ENCODE measurements around the gene MPRIP.

Gene MPRIP

GRCh38 chr17:17221329-17221728 is 179.1 kb downstream of the MPRIP start:
- DNase-seq: no peak

GRCh38 chr17:17223736-17224135 is 181.5 kb downstream of the MPRIP start:
- no peak for DNase-seq

GRCh38 chr17:17224137-17224536 is 181.9 kb downstream of the MPRIP start:
- DNase-seq: no peak

GRCh38 chr17:17225901-17226300 is 183.6 kb downstream of the MPRIP start:
- DNase-seq: no peak

DNA sequence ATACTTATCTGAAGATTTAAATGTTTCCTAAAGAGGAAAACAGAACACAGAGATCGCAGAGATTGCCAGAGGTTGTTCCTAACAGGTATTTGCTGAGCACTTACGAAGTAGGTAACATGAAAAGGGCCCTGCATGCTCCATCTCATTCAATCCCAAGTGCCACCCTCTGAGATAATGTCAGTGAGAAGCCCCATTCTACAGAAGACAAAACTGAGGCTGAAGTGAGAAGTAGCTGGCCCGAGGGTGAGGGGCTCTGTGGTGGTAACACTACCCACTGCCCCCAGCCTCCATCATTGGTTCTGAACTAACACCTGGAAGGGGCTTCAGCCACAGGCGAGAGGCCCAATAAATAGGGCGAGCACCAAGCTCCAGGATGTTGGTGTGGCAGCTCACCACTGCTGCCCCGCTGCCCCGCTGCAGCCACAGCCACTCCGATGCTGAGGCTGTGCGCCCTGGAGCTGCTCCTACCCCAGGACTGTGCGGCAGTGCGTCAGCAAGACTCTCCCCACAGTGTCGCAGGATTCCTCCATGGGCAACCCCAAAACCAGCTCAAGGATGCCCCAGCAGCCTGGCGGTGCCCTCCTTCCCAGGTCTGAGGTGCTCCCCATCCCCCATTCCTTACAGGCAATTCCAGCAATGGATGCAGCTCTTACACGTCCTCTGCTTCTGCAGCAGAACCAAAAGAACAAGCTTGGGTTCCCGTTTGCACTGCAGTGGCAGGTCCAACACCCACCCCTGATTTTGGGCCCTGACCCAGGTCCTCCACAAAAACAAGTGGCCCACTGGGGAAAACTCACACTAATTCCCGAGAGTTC is 184.4 kb downstream of the MPRIP start:
- DNase-seq: no peak

DNA sequence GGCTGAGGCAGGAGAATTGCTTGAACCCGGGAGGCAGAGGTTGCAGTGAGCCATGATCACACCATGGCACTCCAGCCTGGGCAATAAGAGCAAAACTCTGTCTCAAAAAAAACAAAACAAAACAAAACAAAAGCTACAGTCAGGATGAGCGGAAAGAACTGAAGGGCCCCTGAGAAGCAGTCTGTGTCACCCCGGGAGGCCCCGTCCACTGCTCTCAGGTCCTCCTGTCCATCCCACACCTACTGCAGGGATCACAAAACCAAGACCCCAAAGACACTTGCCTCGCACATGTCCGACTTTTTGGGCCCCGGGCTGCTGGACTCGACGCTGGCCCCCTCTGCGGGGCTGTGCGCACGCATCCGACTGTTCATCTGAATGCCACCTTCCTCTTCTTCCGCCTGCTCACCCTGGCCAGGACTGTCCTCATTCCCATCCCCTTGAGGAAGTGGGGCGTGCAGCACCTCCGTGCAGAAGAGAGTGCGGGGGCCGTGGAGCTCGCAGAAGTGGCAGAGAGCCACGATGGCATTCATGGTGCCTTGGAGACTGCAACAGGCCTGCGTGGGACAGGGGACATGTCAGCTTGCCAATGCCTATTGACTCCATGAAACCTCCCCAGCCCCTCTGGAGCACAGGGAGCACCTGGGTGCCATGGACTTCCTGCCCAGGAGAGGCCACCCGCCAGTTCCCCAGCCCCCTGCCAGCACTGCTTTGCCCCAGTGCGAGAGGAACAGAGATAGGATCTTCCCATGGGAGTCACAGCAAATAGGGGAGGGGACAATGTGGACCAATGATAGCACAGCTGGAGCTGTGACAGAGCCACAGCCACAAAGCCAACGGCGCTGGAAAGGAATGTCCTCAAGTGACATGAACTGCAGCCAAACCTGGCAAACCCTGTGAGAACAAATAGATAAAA is 185.6 kb downstream of the MPRIP start:
- DNase-seq: no peak

- DNase-seq: no peak
These were observed 186.4 kb downstream of the MPRIP start for GRCh38 chr17:17228521-17229279.

GRCh38 chr17:17229416-17230384 is 187.4 kb downstream of the MPRIP start:
- no peak for DNase-seq

- DNase-seq: no peak
These were observed 189.5 kb downstream of the MPRIP start for GRCh38 chr17:17231621-17232302.

DNA sequence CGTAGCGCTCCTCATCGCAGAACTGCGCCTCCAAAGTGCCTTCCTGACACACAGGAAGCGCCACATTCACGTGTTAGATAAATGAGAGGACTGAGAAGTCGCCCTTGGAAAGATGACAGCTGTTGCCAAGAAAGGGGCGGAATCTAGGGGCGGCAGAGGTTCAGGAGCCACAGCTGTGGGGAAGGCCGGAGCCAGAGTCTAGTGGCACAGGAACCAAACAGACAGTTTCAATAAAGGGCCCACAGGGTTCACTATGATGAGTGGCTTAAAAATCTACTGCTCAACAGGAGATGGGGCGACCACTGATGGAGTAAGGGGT is 190.0 kb downstream of the MPRIP start:
- DNase-seq: no peak

- peak; percentile 41 for DNase-seq
These were observed 193.2 kb downstream of the MPRIP start for GRCh38 chr17:17235212-17236174.

DNA sequence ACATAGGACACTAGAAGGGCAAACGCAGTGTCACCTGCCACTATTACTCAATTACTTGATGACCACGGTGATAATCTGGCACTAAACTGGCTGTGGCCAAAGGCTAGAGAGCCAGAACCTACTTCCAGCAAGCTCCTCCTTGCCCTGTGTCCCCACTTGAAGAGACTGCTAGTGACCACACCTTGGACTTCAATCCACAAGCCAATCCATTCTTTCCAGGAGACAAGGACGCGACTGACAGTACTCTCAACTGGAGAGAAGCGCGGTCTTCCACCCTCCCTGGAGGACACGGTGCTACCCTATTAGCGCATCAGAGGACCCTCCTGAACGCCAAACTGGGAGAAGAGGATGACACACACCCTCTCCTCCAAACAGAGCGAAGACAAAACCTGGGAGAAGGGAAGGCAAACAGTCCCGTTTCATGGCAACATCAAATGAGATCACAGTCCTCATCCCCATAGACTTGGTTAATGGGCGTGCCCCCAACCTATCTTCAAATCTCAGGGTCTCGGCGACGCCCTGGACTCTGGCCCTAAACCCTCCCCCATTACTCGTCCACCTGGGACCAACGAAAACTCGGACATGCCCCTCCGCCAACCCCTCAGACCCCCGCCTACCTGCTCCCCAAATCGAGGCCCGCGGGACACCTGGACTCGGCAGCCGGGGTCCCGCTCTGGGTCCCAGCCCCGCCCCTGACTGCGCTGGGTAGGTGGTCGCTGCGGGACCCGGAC is 194.2 kb downstream of the MPRIP start:
- peak; percentile 24 for DNase-seq

GRCh38 chr17:17237026-17237799 is 195.0 kb downstream of the MPRIP start, which contains the start of gene FLCN:
TSS of gene FLCN (minus strand) at chr17:17237168. CDS start at chr17:17228137, 9,031 bp downstream.
- peak; percentile 96 for DNase-seq

DNA sequence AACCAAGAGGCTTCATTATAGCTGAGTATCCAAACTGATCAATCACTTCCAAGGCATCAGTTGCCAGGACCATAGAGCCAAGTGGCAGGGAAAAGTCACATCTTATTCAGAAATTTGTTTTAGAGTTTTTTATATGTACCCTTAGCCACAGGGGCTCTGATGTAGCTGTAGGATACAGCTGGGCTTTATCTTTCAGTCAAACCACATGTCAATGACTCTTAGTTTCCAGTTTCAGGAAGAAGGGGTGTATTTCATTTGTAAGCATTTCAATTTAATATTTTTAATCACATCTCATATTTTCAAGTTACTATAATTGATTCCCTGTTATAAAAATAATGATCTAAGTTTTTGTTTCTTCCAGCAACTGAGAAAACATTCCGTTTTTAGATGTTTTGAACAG is 197.6 kb downstream of the MPRIP start:
- no peak for DNase-seq

GRCh38 chr17:17241656-17242055 is 199.4 kb downstream of the MPRIP start:
- no peak for DNase-seq

GRCh38 chr17:17242246-17242645 is 200.0 kb downstream of the MPRIP start:
- DNase-seq: no peak

All from inflammatory macrophage treated with lipopolysaccharide for 4 hours (primary cell).